GM21737 (cell line): ENCODE results near the gene SDE2.
"Not testable (repeated sequence)": the region's sequence is repeated elsewhere in the genome, so short reads cannot be mapped to it uniquely, and the experiment has no call there.

Experiments
- ATAC-seq: cut with Tn5 transposase; IDR thresholded peaks from one replicate; pipeline ENCODE4 v1.9.1; 2021; ENCODE audit warnings: mild to moderate bottlenecking, moderate library complexity; ENCODE audit not compliant: unreplicated experiment

Gene SDE2

GRCh38 chr1:226007126-226007892 lies 8.2 kb upstream of the SDE2 start:
- ATAC-seq, result not testable (repeated sequence)

GRCh38 chr1:226006686-226007085 lies 7.5 kb upstream of the SDE2 start:
- no peak for ATAC-seq

- no peak for ATAC-seq
Measured at GRCh38 chr1:226004396-226004795, 5.3 kb upstream of the SDE2 start.

GRCh38 chr1:226003502-226004170 lies 4.5 kb upstream of the SDE2 start:
- ATAC-seq, result no peak

- ATAC-seq, result no peak
Measured at GRCh38 chr1:226002667-226003501, 3.7 kb upstream of the SDE2 start.

- peak; percentile 23 for ATAC-seq
Measured at GRCh38 chr1:226001963-226002666, 3.0 kb upstream of the SDE2 start.

GRCh38 chr1:226001088-226001487 lies 1.9 kb upstream of the SDE2 start:
- ATAC-seq, result no peak

GRCh38 chr1:226000493-226001081 lies 1.4 kb upstream of the SDE2 start:
- ATAC-seq, result not testable (repeated sequence)

- ATAC-seq, result peak; percentile 30
Measured at GRCh38 chr1:225999912-226000337, 782 bp upstream of the SDE2 start.

GRCh38 chr1:225998560-225999226 lies 450 bp downstream of the SDE2 start:
- ATAC-seq, result peak; percentile 3

GRCh38 chr1:225996946-225997545 lies 2.1 kb downstream of the SDE2 start:
- ATAC-seq, result no peak

GRCh38 chr1:225995919-225996864 lies 3.0 kb downstream of the SDE2 start:
- ATAC-seq, result no peak

GRCh38 chr1:225990705-225991464 lies 8.3 kb downstream of the SDE2 start:
- no peak for ATAC-seq

- no peak for ATAC-seq
Measured at GRCh38 chr1:225987491-225988316, 11.4 kb downstream of the SDE2 start.

GRCh38 chr1:225981714-225982113 lies 17.4 kb downstream of the SDE2 start:
- no peak for ATAC-seq

GRCh38 chr1:225980005-225980836 lies 18.9 kb downstream of the SDE2 start:
- ATAC-seq, result no peak
